ENCODE measurements around the gene ARL6IP1. TPM values are rescaled to one million over a fixed set of nuclear protein-coding genes. Genes with fewer than 3 reads are reported as not detected.
A peak's percentile ranks its signal among the peaks of the same experiment; 100 is the strongest.

Gene ARL6IP1
- polyA plus RNA-seq (2013, experiment 1 of 2), result 213 TPM
- 213 TPM for polyA plus RNA-seq (2013, experiment 2 of 2)

- H2BK5ac ChIP-seq (ENCODE audit: low read length), result peak within 1 kb of the TSS; percentile 85
- peaks cover 37% of the 10 kb centered on the region for H3K79me2 ChIP-seq (ENCODE audit: control insufficient read depth, insufficient read depth, low read length)
- H3K9ac ChIP-seq (ENCODE audit: low read length), result peak within 1 kb of the TSS; percentile 95
- peak within 1 kb of the TSS; percentile 12 for H3K18ac ChIP-seq (ENCODE audit: low read length)
- H3K27ac ChIP-seq (ENCODE audit: low read depth, low read length), result peak within 1 kb of the TSS; percentile 96
- WGBS (ENCODE audit: extremely low coverage, insufficient coverage, low lambda C conversion rate), result no CpG with 5 or more reads among the region's 77 CpGs
- H3K23ac ChIP-seq (ENCODE audit: low read length), result peak within 1 kb of the TSS; percentile 92
- peak within 1 kb of the TSS; percentile 70 for H3K4ac ChIP-seq (ENCODE audit: low read depth, low read length)
- peak; percentile 100 for DNase-seq
- peak within 1 kb of the TSS; percentile 98 for H3K56ac ChIP-seq (ENCODE audit: low read length)
- peak within 1 kb of the TSS; percentile 33 for H4K5ac ChIP-seq (ENCODE audit: low read length)
- H3K4me1 ChIP-seq (ENCODE audit: control insufficient read depth, low read depth, low read length), result peaks cover 6% of the 10 kb centered on the region
- H3K27me3 ChIP-seq (ENCODE audit: insufficient read depth, low read length, poor library complexity), result no peaks in the 10 kb centered on the region
- peak within 1 kb of the TSS; percentile 43 for H2AK5ac ChIP-seq (ENCODE audit: low read length)
- no peak within 1 kb of the TSS for H4K8ac ChIP-seq (ENCODE audit: low read depth, low read length)
- H2BK15ac ChIP-seq (replicated peaks; ENCODE audit: low read depth), result no peak within 1 kb of the TSS
- peaks cover 4% of the 10 kb centered on the region for H3K79me1 ChIP-seq (ENCODE audit: low read length)
- no peak within 1 kb of the TSS for H2BK120ac ChIP-seq (ENCODE audit: low read depth, low read length)
- peak within 1 kb of the TSS; percentile 91 for H3K4me3 ChIP-seq (ENCODE audit: low read length)
- H3K4me2 ChIP-seq (ENCODE audit: low read length), result peak within 1 kb of the TSS; percentile 85
- peaks cover 2% of the 10 kb centered on the region for H3K36me3 ChIP-seq (ENCODE audit: control insufficient read depth, insufficient read depth, low read length)
Observed at GRCh38 chr16:18801145-18801972, at the start of gene ARL6IP1. Gene ARL6IP1 (minus strand): TSS chr16:18801549. CDS start chr16:18801466, 83 bp downstream.

GRCh38 chr16:18846416-18846815 lies 45.1 kb upstream of the ARL6IP1 start:
- Histone ChIP-seq H3K18ac (ENCODE audit: low read length) (no peak overlapping the region), H4K8ac (ENCODE audit: low read depth, low read length) (no peak overlapping the region), H3K4me3 (ENCODE audit: low read length) (no peak overlapping the region), H2BK5ac (ENCODE audit: low read length) (no peak overlapping the region), H3K4ac (ENCODE audit: low read depth, low read length) (no peak overlapping the region), H3K36me3 (ENCODE audit: control insufficient read depth, insufficient read depth, low read length) (peaks cover 13% of the 10 kb centered on the region), H2BK15ac (replicated peaks; ENCODE audit: low read depth) (no peak overlapping the region), H3K56ac (ENCODE audit: low read length) (no peak overlapping the region), H2AK5ac (ENCODE audit: low read length) (no peak overlapping the region), H2BK120ac (ENCODE audit: low read depth, low read length) (no peak overlapping the region), H3K79me1 (ENCODE audit: low read length) (peaks cover 2% of the 10 kb centered on the region), H3K27me3 (ENCODE audit: insufficient read depth, low read length, poor library complexity) (no peaks in the 10 kb centered on the region), H3K79me2 (ENCODE audit: control insufficient read depth, insufficient read depth, low read length) (no peaks in the 10 kb centered on the region), H3K4me2 (ENCODE audit: low read length) (no peak overlapping the region), H4K5ac (ENCODE audit: low read length) (no peak overlapping the region), H3K9ac (ENCODE audit: low read length) (no peak overlapping the region), H3K23ac (ENCODE audit: low read length) (no peak overlapping the region), H3K27ac (ENCODE audit: low read depth, low read length) (no peak overlapping the region), H3K4me1 (ENCODE audit: control insufficient read depth, low read depth, low read length) (no peaks in the 10 kb centered on the region)
- WGBS (ENCODE audit: extremely low coverage, insufficient coverage, low lambda C conversion rate), result no CpG with 5 or more reads among the region's 1 CpG
- DNase-seq, result no peak

- Histone ChIP-seq H3K36me3 (ENCODE audit: control insufficient read depth, insufficient read depth, low read length) (peaks cover 7% of the 10 kb centered on the region), H3K4me3 (ENCODE audit: low read length) (no peak overlapping the region), H3K18ac (ENCODE audit: low read length) (no peak overlapping the region), H3K27me3 (ENCODE audit: insufficient read depth, low read length, poor library complexity) (no peaks in the 10 kb centered on the region), H3K4ac (ENCODE audit: low read depth, low read length) (no peak overlapping the region), H3K56ac (ENCODE audit: low read length) (no peak overlapping the region), H3K9ac (ENCODE audit: low read length) (no peak overlapping the region), H3K4me1 (ENCODE audit: control insufficient read depth, low read depth, low read length) (no peaks in the 10 kb centered on the region), H3K79me2 (ENCODE audit: control insufficient read depth, insufficient read depth, low read length) (no peaks in the 10 kb centered on the region), H4K8ac (ENCODE audit: low read depth, low read length) (no peak overlapping the region), H3K79me1 (ENCODE audit: low read length) (peaks cover 2% of the 10 kb centered on the region), H2BK5ac (ENCODE audit: low read length) (no peak overlapping the region), H3K4me2 (ENCODE audit: low read length) (no peak overlapping the region), H2BK120ac (ENCODE audit: low read depth, low read length) (no peak overlapping the region), H2AK5ac (ENCODE audit: low read length) (no peak overlapping the region), H4K5ac (ENCODE audit: low read length) (no peak overlapping the region), H2BK15ac (replicated peaks; ENCODE audit: low read depth) (no peak overlapping the region), H3K23ac (ENCODE audit: low read length) (no peak overlapping the region), H3K27ac (ENCODE audit: low read depth, low read length) (no peak overlapping the region)
- no peak for DNase-seq
- WGBS (ENCODE audit: extremely low coverage, insufficient coverage, low lambda C conversion rate), result no CpG with 5 or more reads among the region's 6 CpGs
Observed at GRCh38 chr16:18842565-18842964, 41.2 kb upstream of the ARL6IP1 start.

- no CpG with 5 or more reads among the region's 7 CpGs for WGBS (ENCODE audit: extremely low coverage, insufficient coverage, low lambda C conversion rate)
- H3K27me3 ChIP-seq (ENCODE audit: insufficient read depth, low read length, poor library complexity), result no peaks in the 10 kb centered on the region
- H2AK5ac ChIP-seq (ENCODE audit: low read length), result no peak overlapping the region
- H3K4ac ChIP-seq (ENCODE audit: low read depth, low read length), result no peak overlapping the region
- no peak overlapping the region for H2BK15ac ChIP-seq (replicated peaks; ENCODE audit: low read depth)
- H3K4me1 ChIP-seq (ENCODE audit: control insufficient read depth, low read depth, low read length), result no peaks in the 10 kb centered on the region
- no peak overlapping the region for H3K9ac ChIP-seq (ENCODE audit: low read length)
- DNase-seq, result no peak
- H3K27ac ChIP-seq (ENCODE audit: low read depth, low read length), result no peak overlapping the region
- H3K4me3 ChIP-seq (ENCODE audit: low read length), result no peak overlapping the region
- no peak overlapping the region for H3K18ac ChIP-seq (ENCODE audit: low read length)
- H2BK5ac ChIP-seq (ENCODE audit: low read length), result no peak overlapping the region
- H3K23ac ChIP-seq (ENCODE audit: low read length), result no peak overlapping the region
- no peaks in the 10 kb centered on the region for H3K79me1 ChIP-seq (ENCODE audit: low read length)
- peaks cover 8% of the 10 kb centered on the region for H3K36me3 ChIP-seq (ENCODE audit: control insufficient read depth, insufficient read depth, low read length)
- no peak overlapping the region for H2BK120ac ChIP-seq (ENCODE audit: low read depth, low read length)
- no peak overlapping the region for H3K56ac ChIP-seq (ENCODE audit: low read length)
- no peak overlapping the region for H4K5ac ChIP-seq (ENCODE audit: low read length)
- H4K8ac ChIP-seq (ENCODE audit: low read depth, low read length), result no peak overlapping the region
- H3K79me2 ChIP-seq (ENCODE audit: control insufficient read depth, insufficient read depth, low read length), result no peaks in the 10 kb centered on the region
- H3K4me2 ChIP-seq (ENCODE audit: low read length), result no peak overlapping the region
Observed at GRCh38 chr16:18841833-18842525, 40.6 kb upstream of the ARL6IP1 start.

- Histone ChIP-seq H3K27me3 (ENCODE audit: insufficient read depth, low read length, poor library complexity) (no peaks in the 10 kb centered on the region), H3K4ac (ENCODE audit: low read depth, low read length) (no peak overlapping the region), H2BK15ac (replicated peaks; ENCODE audit: low read depth) (no peak overlapping the region), H3K4me3 (ENCODE audit: low read length) (no peak overlapping the region), H3K79me2 (ENCODE audit: control insufficient read depth, insufficient read depth, low read length) (no peaks in the 10 kb centered on the region), H3K4me1 (ENCODE audit: control insufficient read depth, low read depth, low read length) (no peaks in the 10 kb centered on the region), H3K36me3 (ENCODE audit: control insufficient read depth, insufficient read depth, low read length) (peaks cover 13% of the 10 kb centered on the region), H3K18ac (ENCODE audit: low read length) (no peak overlapping the region), H3K4me2 (ENCODE audit: low read length) (no peak overlapping the region), H4K5ac (ENCODE audit: low read length) (no peak overlapping the region), H3K9ac (ENCODE audit: low read length) (no peak overlapping the region), H4K8ac (ENCODE audit: low read depth, low read length) (no peak overlapping the region), H3K79me1 (ENCODE audit: low read length) (no peaks in the 10 kb centered on the region), H2AK5ac (ENCODE audit: low read length) (no peak overlapping the region), H2BK120ac (ENCODE audit: low read depth, low read length) (no peak overlapping the region), H3K56ac (ENCODE audit: low read length) (no peak overlapping the region), H3K27ac (ENCODE audit: low read depth, low read length) (no peak overlapping the region), H2BK5ac (ENCODE audit: low read length) (no peak overlapping the region), H3K23ac (ENCODE audit: low read length) (no peak overlapping the region)
- DNase-seq, result peak; percentile 39
- WGBS (ENCODE audit: extremely low coverage, insufficient coverage, low lambda C conversion rate), result 100% methylated on average over 1 of the region's 6 CpGs
Observed at GRCh38 chr16:18839555-18839954, 38.2 kb upstream of the ARL6IP1 start.

Data from mesendoderm (in vitro differentiated cells).